Measurements from ENCODE around the gene PRDX4. TPM values are rescaled to one million over a fixed set of nuclear protein-coding genes. Genes with fewer than 3 reads are reported as not detected.

PRDX4 gene
- total RNA-seq, 1 experiment from 2014 or later = 132 TPM

GRCh38 chrX:23626651-23627050 is 40.6 kb upstream of the PRDX4 start:
- Mint-ChIP-seq H3K4me1 (ENCODE audit: low read depth, unreplicated experiment) (no peaks in the 10 kb centered on the region), H3K9me3 (ENCODE audit: low read depth, unreplicated experiment) (peaks cover 2% of the 10 kb centered on the region), H3K4me3 (ENCODE audit: low read depth, unreplicated experiment) (no peak overlapping the region), H3K27me3 (ENCODE audit: unreplicated experiment) (peaks cover 35% of the 10 kb centered on the region), H3K27ac (ENCODE audit: unreplicated experiment) (no peak overlapping the region), H3K36me3 (ENCODE audit: insufficient read depth, unreplicated experiment) (no peaks in the 10 kb centered on the region)
- no peak for DNase-seq
- intact Hi-C loops (cut with micrococcal nuclease; ENCODE audit: unreplicated experiment) = no loop called here
- BruUV-seq (replicated peaks) = no TSS peak
- no peak for TF ChIP-seq CTCF (IDR thresholded peaks at IDR 0.05; ENCODE audit: unreplicated experiment)
- CTCF ChIA-PET = no interaction called here

GRCh38 chrX:23628131-23628530 is 39.2 kb upstream of the PRDX4 start:
- Mint-ChIP-seq H3K27me3 (ENCODE audit: unreplicated experiment) (peaks cover 35% of the 10 kb centered on the region), H3K27ac (ENCODE audit: unreplicated experiment) (no peak overlapping the region)

GRCh38 chrX:23631136-23631535 is 36.2 kb upstream of the PRDX4 start:
- no peak for DNase-seq
- Mint-ChIP-seq H3K4me3 (ENCODE audit: low read depth, unreplicated experiment) (no peak overlapping the region), H3K4me1 (ENCODE audit: low read depth, unreplicated experiment) (no peaks in the 10 kb centered on the region), H3K27ac (ENCODE audit: unreplicated experiment) (no peak overlapping the region), H3K27me3 (ENCODE audit: unreplicated experiment) (peaks cover 36% of the 10 kb centered on the region), H3K9me3 (ENCODE audit: low read depth, unreplicated experiment) (no peaks in the 10 kb centered on the region), H3K36me3 (ENCODE audit: insufficient read depth, unreplicated experiment) (no peaks in the 10 kb centered on the region)
- BruUV-seq (replicated peaks) = no TSS peak
- CTCF ChIA-PET = no interaction called here
- intact Hi-C loops (cut with micrococcal nuclease; ENCODE audit: unreplicated experiment) = loop anchor here (10.0 kb wide), 1 partner anchor 1646 kb away; no protein-coding TSS in a partner anchor
- TF ChIP-seq CTCF (IDR thresholded peaks at IDR 0.05; ENCODE audit: unreplicated experiment) = no peak

More at GRCh38 chrX:23628131-23628530, 39.2 kb upstream of the PRDX4 start:
- Mint-ChIP-seq H3K4me1 (ENCODE audit: low read depth, unreplicated experiment) (no peaks in the 10 kb centered on the region), H3K36me3 (ENCODE audit: insufficient read depth, unreplicated experiment) (no peaks in the 10 kb centered on the region), H3K9me3 (ENCODE audit: low read depth, unreplicated experiment) (peaks cover 2% of the 10 kb centered on the region), H3K4me3 (ENCODE audit: low read depth, unreplicated experiment) (no peak overlapping the region)
- CTCF ChIA-PET = no interaction called here
- TF ChIP-seq CTCF (IDR thresholded peaks at IDR 0.05; ENCODE audit: unreplicated experiment) = no peak
- BruUV-seq (replicated peaks) = no TSS peak
- no peak for DNase-seq
- intact Hi-C loops (cut with micrococcal nuclease; ENCODE audit: unreplicated experiment) = no loop called here

- CTCF ChIA-PET = interaction anchor here (0.7 kb wide), 1 partner anchor 268 kb away, joined by 3 read pairs; no protein-coding TSS in a partner anchor
- Mint-ChIP-seq H3K27me3 (ENCODE audit: unreplicated experiment) (peaks cover 59% of the 10 kb centered on the region), H3K27ac (ENCODE audit: unreplicated experiment) (no peak overlapping the region), H3K4me1 (ENCODE audit: low read depth, unreplicated experiment) (no peaks in the 10 kb centered on the region), H3K4me3 (ENCODE audit: low read depth, unreplicated experiment) (no peak overlapping the region), H3K36me3 (ENCODE audit: insufficient read depth, unreplicated experiment) (no peaks in the 10 kb centered on the region), H3K9me3 (ENCODE audit: low read depth, unreplicated experiment) (no peaks in the 10 kb centered on the region)
- BruUV-seq (replicated peaks) = no TSS peak
- no peak for TF ChIP-seq CTCF (IDR thresholded peaks at IDR 0.05; ENCODE audit: unreplicated experiment)
- no peak for DNase-seq
- intact Hi-C loops (cut with micrococcal nuclease; ENCODE audit: unreplicated experiment) = loop anchor here (10.0 kb wide), 1 partner anchor 1649 kb away; no protein-coding TSS in a partner anchor
Measured at GRCh38 chrX:23633834-23634580, 33.3 kb upstream of the PRDX4 start.

Measured in Calu3 (cell line).